Stimulated activated CD4-positive, alpha-beta T cell treated with anti-CD3 and anti-CD28 coated beads, Interleukin-4, amount 100 ng/mL, for 1 hour (primary cell): ENCODE data around the gene APEH.

ENCODE experiments used
- DNase-seq: peaks from one replicate; pipeline ENCODE4 v3.0.0-alpha.2; 2020

Gene APEH

DNA sequence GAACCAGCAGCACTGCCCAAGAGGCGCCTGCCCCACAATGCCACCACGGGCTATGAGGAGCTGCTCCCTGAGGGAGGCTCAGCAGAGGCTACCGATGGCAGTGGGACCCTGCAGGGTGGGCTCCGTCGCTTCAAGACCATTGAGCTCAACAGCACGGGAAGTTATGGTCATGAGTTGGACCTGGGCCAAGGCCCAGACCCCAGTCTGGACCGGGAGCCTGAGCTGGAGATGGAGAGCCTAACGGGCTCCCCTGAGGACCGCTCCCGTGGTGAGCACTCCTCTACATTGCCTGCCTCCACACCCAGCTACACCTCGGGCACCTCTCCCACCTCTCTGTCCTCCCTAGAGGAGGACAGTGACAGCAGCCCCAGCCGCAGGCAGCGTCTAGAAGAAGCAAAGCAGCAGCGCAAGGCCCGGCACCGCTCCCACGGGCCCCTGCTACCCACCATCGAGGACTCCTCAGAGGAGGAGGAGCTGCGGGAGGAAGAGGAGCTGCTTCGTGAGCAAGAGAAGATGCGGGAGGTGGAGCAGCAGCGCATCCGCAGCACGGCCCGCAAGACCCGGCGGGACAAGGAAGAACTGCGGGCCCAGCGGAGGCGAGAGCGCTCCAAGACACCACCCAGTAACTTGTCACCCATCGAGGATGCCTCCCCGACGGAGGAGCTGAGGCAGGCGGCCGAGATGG is 21.8 kb upstream of the APEH start:
- DNase-seq, result no peak

GRCh38 chr3:49652903-49653415 is 21.2 kb upstream of the APEH start:
- no peak for DNase-seq

DNA sequence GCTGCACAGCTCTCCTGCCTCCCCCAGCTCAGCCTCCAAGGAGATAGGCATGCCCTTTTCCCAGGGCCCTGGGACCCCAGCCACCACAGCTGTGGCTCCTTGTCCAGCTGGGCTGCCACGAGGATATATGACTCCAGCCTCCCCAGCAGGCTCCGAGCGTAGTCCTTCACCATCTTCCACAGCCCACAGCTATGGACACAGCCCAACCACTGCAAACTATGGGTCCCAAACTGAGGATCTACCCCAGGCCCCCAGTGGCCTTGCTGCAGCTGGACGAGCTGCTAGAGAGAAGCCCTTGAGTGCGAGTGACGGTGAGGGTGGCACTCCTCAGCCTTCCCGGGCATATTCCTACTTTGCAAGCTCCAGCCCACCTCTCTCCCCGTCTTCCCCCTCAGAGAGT is 20.5 kb upstream of the APEH start:
- no peak for DNase-seq

- no peak for DNase-seq
Observed at GRCh38 chr3:49654176-49654825, 19.9 kb upstream of the APEH start.

GRCh38 chr3:49654955-49655556 is 19.1 kb upstream of the APEH start:
- no peak for DNase-seq

- DNase-seq, result no peak
Observed at GRCh38 chr3:49655731-49656285, 18.3 kb upstream of the APEH start.

DNA sequence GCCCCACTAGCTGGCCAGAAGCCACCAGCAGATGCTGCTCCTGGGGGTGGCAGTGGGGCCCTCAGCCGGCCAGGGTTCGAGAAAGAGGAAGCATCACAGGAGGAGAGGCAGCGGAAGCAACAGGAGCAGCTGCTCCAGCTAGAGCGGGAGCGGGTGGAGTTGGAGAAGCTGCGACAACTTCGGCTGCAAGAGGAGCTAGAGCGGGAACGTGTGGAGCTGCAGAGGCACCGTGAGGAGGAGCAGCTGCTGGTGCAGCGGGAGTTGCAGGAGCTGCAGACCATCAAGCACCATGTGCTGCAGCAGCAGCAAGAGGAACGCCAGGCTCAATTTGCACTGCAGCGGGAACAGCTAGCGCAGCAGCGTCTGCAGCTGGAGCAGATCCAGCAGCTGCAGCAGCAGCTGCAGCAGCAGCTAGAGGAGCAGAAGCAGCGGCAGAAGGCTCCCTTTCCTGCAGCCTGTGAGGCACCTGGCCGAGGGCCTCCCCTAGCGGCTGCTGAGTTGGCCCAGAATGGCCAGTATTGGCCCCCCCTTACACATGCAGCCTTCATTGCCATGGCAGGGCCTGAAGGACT is 17.5 kb upstream of the APEH start:
- DNase-seq, result no peak

DNA sequence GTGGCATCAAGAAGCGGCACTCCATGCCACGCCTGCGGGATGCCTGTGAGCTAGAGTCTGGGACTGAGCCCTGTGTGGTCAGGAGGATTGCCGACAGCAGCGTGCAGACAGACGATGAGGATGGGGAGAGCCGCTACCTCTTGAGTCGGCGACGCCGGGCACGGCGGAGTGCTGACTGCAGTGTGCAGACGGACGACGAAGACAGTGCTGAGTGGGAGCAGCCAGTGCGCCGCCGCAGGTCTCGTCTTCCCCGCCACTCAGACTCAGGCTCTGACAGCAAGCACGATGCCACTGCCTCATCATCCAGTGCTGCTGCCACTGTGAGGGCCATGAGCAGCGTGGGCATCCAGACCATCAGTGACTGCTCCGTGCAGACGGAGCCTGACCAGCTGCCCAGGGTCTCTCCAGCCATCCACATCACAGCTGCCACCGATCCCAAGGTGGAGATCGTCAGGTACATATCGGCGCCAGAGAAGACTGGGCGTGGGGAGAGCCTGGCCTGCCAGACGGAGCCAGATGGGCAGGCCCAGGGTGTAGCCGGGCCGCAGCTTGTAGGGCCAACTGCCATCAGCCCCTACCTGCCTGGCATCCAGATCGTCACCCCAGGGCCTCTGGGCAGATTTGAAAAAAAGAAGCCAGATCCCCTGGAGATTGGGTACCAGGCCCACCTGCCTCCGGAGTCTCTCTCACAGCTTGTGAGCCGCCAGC is 16.8 kb upstream of the APEH start:
- no peak for DNase-seq

DNA sequence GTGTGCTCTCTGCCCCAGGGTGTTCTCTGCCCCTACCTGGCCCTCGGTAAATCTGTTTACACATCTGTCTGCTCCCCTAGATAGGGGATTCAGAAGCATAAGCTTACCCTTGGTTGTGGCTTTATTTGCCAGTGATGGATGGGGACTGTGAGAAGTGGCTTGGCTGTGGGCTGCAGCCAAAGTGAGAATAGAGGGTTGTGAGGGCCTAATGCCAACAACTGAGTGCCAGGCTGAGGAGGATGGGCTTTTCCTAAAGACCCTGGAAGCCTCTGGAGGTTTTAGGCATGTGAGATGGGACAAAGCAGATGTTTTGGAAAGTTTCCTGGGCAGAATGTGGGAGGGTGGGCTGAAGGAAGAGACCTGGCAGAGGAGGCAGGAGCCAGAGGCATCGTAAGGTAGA is 15.4 kb upstream of the APEH start:
- DNase-seq, result no peak

- no peak for DNase-seq
Observed at GRCh38 chr3:49659756-49660155, 14.4 kb upstream of the APEH start.

DNA sequence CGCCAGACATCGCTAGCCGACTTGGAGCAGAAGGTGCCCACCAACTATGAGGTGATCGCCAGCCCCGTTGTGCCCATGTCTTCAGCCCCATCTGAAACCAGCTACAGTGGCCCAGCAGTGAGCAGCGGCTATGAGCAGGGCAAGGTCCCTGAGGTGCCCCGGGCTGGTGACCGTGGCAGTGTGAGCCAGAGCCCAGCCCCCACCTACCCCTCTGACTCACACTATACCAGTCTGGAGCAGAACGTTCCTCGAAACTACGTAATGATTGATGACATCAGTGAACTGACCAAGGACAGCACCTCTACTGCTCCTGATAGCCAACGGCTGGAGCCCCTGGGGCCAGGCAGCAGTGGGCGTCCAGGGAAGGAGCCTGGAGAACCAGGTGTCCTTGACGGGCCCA is 12.9 kb upstream of the APEH start:
- no peak for DNase-seq

DNA sequence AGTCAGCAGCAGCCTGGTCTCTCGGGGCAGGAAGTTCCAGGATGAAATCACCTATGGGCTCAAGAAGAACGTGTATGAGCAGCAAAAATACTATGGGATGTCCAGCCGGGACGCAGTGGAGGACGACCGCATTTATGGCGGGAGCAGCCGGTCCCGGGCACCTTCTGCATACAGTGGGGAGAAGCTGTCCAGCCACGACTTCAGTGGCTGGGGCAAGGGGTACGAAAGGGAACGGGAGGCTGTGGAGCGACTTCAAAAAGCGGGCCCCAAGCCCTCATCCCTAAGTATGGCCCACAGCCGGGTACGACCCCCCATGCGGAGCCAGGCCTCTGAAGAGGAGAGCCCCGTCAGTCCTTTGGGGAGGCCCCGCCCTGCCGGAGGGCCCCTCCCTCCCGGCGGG is 12.1 kb upstream of the APEH start:
- DNase-seq, result no peak

- no peak for DNase-seq
Observed at GRCh38 chr3:49662720-49663413, 11.3 kb upstream of the APEH start.

- no peak for DNase-seq
Observed at GRCh38 chr3:49663831-49664230, 10.3 kb upstream of the APEH start.

GRCh38 chr3:49664300-49664699 is 9.9 kb upstream of the APEH start:
- DNase-seq, result no peak

DNA sequence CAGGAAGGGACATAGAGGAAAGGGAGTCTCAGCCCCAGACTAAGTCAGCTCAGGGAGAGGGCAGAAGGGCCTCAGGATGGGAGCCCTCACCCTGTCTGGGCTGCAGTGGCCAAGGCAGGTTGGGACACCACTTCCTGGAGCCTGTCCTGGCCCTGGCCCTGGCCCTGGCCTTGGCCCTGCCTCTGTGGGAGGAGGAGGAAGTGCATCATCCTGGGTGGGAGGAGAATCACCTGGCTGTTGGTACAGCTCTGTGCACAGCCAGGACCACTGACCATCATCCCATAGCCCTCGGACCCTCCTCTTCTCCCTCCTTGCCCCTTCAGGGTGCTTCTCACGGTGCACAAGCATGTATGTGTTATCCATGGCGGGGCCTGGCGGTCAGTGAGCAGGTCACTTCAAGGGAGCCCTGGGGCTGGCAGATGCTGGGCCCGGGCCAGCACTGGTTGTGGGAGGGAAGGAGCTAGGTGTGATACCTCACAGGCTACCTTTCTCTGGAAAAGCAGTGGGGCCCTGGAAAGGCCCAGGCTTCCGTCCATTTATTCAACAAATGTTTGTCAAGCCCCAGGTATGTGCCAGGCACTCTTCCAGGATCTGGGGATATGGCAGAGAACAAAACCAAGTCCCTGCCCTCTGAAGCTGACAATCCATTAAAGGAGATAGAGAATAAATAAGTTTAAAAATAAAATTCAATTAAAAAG is 8.2 kb upstream of the APEH start:
- DNase-seq, result no peak

DNA sequence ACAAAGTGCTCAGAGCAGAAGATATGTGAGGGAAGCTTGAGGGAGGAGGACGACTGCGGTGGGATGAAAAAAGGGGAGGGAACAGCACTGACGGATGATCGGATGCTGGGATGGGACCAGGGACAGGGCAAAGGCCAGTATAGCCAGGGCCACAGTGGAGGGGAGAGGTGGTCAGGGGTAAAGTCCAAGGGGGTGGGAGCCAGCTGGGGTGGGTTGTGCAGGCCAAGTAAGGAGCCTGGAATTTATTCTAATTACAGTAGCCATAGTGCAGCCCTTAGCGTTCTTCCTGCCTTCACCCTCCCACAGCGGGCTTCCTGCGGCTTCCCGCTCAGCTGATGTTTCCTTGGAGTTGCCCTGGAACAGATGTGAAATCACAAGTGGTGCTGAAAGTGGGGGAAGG is 7.6 kb upstream of the APEH start:
- DNase-seq, result no peak

DNA sequence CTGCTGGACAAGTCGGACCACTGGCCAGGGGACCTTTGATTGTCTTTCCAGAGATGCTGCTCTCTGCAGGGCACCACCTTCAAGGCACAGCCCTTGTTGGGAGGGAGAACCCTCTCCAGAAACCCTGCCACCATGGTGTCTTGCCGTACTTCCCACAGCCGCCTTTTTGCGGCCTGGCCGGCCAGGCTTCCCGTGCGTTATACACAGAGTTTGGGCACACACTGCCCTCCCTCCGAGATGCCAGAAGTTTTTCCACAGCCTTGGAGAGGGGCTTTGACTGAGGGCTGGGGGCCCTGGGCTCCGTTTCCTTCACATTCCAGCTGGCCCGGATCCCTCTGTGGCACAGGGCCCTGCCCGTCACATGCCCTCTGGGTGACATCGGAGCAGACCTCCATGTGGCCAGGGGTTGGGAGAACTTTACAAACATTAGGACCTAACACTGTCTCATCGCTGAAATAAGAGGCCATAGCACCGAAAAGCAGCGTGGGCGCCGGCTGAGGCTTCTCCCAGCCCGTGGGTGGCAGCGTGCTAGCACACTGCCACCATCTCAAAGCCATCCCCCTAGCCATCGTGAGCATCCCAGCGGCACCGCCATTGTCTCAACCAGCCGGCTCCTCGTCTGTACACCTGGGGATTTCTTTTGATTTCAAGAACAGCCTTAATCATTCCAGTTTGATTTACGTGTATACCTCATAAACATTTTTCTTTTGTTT is 6.3 kb upstream of the APEH start:
- DNase-seq, result no peak

GRCh38 chr3:49668414-49668797 is 5.7 kb upstream of the APEH start:
- no peak for DNase-seq

GRCh38 chr3:49668861-49669260 is 5.3 kb upstream of the APEH start:
- no peak for DNase-seq

DNA sequence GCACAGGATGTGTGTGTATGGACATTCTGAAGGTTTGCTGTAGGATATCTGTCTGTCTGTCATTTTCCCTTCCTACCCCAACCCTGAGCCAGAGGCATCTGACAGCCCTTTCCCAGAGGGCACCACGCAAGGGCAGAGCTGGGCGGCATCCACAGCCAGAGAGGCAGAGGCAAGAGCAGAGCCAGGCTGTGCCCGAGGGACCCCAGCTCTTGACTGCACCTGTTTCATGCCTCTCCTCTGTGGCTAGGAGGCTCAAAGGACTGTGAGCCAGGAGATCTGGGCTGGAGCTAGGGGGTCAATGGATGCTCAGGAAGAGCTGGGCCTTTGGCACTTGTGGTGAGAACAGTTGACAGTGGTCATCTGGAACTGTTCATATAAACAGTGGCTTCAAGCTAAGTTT is 4.8 kb upstream of the APEH start:
- DNase-seq, result no peak
